DMS53 (cell line): ENCODE results near the gene SPTLC1.
A peak's percentile ranks its signal among the peaks of the same experiment; 100 is the strongest.
"Not testable (repeated sequence)": the region's sequence is repeated elsewhere in the genome, so short reads cannot be mapped to it uniquely, and the experiment has no call there.

Source experiments
- DNase-seq: peaks from one replicate; lab custom pipeline; 2025; lab: John Stamatoyannopoulos, UW

The SPTLC1 gene, protein sequence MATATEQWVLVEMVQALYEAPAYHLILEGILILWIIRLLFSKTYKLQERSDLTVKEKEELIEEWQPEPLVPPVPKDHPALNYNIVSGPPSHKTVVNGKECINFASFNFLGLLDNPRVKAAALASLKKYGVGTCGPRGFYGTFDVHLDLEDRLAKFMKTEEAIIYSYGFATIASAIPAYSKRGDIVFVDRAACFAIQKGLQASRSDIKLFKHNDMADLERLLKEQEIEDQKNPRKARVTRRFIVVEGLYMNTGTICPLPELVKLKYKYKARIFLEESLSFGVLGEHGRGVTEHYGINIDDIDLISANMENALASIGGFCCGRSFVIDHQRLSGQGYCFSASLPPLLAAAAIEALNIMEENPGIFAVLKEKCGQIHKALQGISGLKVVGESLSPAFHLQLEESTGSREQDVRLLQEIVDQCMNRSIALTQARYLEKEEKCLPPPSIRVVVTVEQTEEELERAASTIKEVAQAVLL

GRCh38 chr9:92115071-92115858 is at the start of gene SPTLC1:
Gene SPTLC1, minus strand, starts transcription at chr9:92115413. Its CDS starts 43 bp downstream, at chr9:92115370.
- peak; percentile 96 for DNase-seq

DNA sequence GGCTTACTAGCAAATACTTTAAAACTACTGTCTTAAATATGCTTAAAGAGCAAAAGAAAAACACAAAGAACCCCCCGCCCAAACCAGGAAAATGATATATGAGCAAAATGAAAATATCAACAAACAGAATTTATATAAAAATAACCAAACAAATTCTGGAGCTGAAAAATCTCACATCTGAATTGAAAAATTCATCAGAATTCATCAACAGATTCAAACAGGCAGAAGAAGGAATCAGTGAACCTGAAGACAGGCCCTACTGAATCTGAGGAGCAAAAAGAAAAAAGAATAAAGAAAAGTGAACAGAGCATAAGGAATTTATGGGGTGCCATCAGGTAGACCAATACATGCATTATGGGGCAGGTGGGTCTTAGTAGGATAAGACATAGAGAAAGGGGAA is 49.8 kb upstream of the SPTLC1 start:
- DNase-seq, result no peak

DNA sequence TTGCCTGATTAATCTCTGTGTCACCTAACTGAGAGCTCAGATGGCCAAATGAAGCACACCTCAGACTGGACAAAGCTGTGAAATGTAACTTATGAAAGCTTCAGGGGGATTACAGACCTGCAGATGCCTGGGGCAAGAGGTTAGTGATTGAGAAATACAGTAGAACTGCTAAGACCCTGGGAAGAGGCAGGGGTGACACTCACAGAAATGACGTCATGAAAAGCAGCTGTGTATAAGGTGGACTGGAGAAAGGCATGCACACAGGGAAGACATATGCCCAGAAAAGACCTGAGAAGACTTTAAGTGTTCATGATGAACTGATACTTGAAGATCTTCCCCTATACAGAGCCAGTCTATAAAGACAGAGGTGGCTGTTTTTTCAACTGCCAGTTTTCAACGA is 49.3 kb upstream of the SPTLC1 start:
- DNase-seq, result no peak

DNA sequence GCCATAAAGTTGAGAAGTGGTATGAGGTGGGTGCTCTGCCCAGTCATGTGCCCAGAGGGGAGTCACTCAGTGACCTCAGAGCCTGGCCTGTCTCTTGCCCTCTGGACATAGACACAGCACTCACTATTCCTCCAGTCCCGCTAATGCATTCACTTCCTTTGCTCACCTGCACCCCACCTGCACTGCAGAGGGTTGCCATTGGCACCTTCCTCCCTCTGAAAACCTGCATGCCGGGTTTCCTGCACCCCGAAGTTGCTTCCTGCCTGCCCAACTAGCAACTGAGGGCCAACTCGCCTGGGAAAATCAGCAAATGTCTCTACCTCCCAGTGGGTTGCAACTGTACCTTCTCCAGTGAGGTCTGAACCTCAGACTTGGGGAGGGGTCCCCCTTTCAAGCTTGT is 48.1 kb upstream of the SPTLC1 start:
- no peak for DNase-seq

DNA sequence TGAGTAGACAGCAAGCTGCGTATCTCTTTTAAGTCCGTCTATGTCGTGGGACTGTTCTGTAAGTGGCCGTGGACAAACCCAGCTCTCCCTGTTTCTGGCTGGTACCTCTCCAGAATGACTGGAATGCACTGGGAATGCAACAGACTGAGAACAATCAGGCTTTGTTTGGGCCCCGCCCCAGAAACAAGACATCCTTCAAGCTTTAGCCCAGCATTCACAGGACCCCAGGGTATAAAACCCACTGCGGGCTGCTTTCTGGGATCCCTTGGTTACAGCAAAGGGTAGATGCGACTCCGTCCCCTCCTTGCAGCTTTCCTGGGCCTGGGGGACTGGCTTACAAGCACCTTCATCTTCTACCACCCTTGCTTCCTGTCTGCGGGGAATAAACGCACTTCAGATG is 45.6 kb upstream of the SPTLC1 start:
- DNase-seq, result no peak

GRCh38 chr9:92159058-92159457 is 43.8 kb upstream of the SPTLC1 start:
- no peak for DNase-seq

- DNase-seq, result no peak
These were observed 42.9 kb upstream of the SPTLC1 start for GRCh38 chr9:92158097-92158601.

DNA sequence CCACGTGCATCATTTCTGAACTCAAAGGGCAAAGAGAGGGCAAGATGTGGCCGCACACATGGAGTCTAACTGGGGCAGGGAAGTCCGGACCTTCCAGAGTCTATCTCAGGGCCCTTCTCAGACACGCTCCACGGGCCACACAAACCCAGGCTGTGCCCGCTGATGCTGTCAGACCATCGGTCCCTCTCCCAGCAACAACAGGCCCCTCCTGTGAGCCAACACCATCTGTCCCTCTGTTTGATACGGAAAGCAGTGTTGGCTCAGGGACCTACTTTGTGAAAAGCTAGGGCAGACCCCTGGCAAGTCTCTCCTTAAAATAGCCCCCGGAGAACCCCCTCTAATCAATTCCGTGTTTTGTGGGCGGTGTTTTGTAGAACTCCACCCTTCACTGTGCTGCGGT is 40.5 kb upstream of the SPTLC1 start:
- DNase-seq, result not testable (repeated sequence)

GRCh38 chr9:92155221-92155620 is 40.0 kb upstream of the SPTLC1 start:
- DNase-seq, result no peak

DNA sequence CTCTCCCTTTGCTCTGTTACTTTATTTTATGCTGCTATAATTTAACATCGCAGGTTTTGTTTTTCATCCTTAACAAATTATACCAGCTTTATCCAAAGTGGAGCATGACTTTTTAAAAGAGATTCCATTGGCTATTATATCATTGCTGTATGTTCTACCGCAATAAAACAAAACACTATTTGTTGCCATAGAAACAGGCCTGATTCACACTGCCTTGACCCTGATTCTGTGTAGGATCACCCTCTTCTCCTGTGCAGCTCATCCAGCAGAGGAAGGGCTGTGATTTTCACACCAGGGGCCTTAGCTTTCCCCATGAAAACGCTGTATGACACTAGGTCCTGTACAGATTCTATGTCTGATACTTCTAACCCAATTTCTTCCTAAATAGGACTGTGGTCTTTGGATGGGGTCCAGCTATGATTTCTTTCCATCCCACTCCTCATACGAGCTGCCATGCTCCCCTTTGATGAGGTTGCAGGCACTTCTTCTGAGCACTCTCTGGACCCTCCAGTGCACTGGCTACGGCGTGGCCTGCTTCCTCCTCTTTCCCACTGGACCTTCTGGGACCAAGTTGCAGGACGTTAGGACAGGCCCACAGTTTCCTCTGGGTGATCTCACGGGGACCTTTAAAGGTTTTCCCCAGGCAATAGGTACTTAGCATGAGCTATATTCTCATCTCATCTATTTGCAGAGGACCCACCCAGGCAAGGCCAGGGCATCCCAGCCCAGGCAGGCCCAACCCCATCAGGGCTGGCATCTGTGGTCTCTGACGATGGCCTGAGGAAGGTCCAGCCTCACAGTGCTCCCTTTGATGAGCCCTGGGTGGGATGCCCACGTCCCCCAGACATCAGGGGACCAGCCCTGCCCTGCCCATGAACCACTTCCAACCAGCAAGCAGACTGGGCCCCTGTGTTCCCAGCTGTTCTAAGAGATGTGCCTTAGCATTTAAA is 38.5 kb upstream of the SPTLC1 start:
- peak; percentile 21 for DNase-seq

- DNase-seq, result peak; percentile 53
These were observed 36.6 kb upstream of the SPTLC1 start for GRCh38 chr9:92151691-92152393.

DNA sequence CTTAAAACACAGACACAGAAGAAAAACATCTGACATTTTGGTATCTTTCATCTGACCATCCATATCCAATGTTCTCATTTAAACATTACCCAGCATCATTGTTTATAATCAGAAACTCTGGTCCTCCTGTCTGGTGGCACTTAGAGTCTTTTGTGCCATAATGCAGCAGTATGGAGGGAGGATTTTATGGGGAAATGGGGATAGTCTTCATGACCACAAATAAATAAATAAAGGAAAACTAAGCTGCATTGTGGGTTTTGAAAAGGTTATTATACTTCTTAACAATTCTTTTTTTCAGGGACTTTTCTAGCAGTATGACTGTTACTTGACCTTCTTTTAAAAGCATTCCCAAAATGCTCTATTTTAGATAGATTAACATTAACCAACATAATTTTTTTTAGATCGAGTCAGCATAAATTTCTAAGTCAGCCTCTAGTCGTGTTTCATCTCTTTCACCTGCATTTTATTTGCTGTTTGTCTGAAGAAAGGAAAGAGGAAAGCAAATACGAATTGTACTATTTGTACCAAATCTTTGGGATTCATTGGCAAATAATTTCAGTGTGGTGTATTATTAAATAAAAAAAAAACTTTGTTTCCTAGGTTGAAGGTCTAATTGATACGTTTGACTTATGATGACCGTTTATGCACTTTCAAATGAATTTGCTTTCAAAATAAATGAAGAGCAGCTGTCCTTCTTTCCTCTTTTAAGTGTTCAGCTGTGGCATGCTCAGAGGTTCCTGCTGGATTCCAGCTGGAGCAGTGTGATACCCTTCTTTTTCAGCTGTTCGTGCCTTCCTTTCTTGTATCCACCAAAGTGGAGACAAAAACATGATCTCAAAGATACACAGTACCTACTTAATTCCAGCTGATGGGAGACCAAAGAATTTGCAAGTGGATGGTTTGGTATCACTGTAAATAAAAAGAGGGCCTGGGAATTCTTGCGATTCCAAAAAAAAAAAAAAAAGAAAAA is 35.6 kb upstream of the SPTLC1 start:
- not testable (repeated sequence) for DNase-seq

- peak; percentile 83 for DNase-seq
These were observed 32.6 kb upstream of the SPTLC1 start for GRCh38 chr9:92147852-92148180.

- peak; percentile 91 for DNase-seq
These were observed 32.0 kb upstream of the SPTLC1 start for GRCh38 chr9:92147030-92147851.

- peak; percentile 53 for DNase-seq
These were observed 31.4 kb upstream of the SPTLC1 start for GRCh38 chr9:92146610-92147009.

GRCh38 chr9:92145784-92146183 is 30.6 kb upstream of the SPTLC1 start:
- DNase-seq, result not testable (repeated sequence)

GRCh38 chr9:92142329-92142728 is 27.1 kb upstream of the SPTLC1 start:
- no peak for DNase-seq

- peak; percentile 67 for DNase-seq
These were observed 26.2 kb upstream of the SPTLC1 start for GRCh38 chr9:92141144-92142129.
